ENCODE measurements around the gene SRD5A1.

GRCh38 chr5:6601816-6602215 lies 31.4 kb upstream of the SRD5A1 start:
- TF ChIP-seq CTCF (conservative IDR thresholded peaks at IDR 0.05; ENCODE audit: low read length): no peak
- no peak for TF ChIP-seq EZH2phosphoT487 (IDR thresholded peaks at IDR 0.05; ENCODE audit: borderline replicate concordance, low read depth, low read length)

Data from OCI-LY7 (cell line).